Measurements from ENCODE around the gene PBX2.
"Not testable (repeated sequence)": the region's sequence is repeated elsewhere in the genome, so short reads cannot be mapped to it uniquely, and the experiment has no call there.

Gene PBX2

DNA sequence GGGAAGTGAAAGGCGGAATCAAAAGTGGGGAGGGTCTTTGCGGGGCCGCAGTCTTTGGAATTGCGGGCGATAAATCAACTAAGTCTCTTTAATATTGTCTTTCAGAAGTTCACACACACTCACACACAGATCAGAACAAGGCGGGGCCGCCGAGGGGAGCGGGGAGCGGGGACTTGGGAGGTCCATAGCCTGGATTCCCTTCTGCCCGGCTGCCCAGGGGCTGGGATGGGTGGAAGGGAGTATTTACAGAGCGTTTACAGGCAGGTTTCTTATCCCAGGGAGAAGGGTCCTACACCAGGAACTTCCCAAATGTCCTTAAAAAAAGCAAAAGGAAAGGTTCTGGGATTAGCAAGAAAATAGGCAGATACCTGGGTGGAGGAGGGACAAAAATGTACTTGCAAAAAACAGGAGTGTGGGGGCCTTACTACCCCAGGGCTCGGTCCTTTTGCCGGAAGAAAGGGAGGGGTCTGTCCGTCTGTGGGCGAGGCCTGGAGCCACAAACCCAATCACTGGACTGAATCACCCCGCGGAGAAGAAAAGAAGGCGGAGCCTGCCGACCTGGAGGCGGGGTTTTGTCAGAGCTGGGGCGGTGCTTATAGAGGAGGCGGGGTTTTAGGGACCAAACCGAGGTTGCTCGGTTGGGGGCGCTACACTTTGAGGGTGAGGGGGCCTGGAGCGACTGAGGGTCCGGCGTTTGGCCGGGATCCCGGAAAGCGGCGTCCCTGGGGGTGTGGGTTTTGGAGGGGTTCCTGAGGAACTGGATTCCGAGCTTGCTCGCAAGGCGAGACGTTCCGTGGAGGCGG, 41.5 kb downstream of the PBX2 start:
- DNase-seq = peak; percentile 84

DNA sequence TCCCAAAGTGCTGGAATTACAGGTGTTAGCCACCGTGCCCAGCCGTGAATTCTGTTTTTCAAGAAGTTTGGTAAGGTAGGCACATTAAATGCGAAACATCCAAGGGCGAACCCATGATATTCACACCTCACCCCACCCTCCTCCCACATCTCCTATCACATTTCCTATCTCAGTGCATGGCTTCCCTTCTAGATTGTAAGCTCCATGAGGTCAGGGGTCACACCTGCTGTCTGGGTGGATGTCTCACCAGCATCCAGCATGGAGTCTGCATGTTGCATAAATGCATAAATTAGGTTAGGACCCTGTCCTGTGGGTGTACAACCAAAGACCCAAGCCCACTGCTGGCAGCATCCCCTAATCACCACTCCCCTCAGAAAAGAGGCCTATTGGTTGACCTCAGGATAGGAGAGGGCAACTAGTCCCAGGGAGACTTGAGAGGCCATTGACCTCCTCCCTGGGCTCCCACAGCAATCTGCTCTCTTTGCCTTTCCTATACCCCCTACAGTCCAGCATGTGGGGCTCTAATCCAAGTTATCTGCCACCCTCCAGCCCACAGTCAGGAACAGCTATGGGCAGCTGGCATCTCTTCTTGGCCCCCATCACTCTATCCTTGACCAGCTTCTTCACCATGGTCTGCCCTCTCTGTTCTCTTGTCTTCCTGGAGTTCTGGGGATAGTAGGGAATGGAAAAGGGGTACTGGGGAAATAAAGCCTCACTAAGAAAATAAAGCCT, 42.4 kb downstream of the PBX2 start:
- DNase-seq = no peak

DNA sequence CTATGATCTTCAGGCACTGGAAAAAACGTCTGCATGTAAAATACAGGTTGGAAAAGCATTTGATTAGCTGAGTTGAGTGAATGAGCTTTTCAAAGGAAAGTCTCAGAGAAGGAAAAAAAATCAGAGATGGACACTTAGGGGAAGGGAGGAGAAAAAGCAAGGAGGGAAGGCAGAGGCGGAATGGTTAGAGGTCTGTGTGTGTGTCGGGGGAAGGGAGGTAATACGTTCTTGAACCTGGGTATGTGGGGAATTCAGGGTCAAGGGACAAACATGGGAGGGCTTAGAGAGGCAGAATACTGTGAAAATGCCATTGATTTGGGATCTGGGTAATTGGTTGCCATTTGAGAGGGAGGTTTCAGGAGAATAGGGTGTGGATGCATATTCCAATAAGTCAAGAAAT, 43.3 kb downstream of the PBX2 start:
- no peak for DNase-seq

DNA sequence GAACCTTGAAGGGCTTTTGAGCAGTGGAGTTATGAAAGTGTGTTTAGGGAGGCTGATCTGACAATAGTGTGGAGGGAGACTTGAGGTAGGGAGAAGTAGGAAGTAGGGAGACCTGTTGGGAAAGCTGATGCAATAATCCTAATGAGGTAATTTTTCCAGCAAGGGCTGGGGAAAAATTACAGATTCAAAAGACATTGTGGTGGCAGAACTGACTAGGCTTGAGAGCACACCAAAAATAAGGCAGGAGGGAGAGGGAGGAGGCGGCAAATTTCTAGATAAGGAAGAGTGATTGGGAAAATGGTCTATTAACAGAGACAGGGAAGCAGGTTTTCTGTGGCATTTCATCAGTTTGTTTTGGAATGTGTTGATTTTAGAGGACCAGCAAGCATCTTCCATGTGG, 43.7 kb downstream of the PBX2 start:
- no peak for DNase-seq

- not testable (repeated sequence) for DNase-seq
Measured at GRCh38 chr6:32144238-32144637, 45.8 kb downstream of the PBX2 start.

- no peak for DNase-seq
Measured at GRCh38 chr6:32140420-32141046, 49.5 kb downstream of the PBX2 start.

DNA sequence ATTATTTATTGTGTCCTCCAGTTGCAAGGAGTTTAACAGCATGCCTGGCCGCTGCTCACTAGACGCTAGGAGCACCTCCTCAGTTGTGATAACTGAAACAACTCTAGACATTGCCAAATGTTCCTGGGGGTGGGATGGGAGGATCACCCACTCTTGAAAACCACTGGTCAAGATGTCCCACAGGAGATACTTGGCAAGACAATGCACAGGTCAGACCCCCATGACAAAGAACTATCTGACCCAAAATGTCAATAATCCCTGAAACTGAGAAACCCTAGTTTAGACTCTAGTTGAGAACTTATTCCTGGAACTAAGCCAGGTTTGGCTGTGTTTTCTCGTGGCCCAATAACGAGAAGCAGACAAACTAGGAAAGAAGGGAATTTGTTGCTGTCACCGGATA, 50.4 kb downstream of the PBX2 start:
- no peak for DNase-seq

- DNase-seq = no peak
Measured at GRCh38 chr6:32137454-32137853, 52.5 kb downstream of the PBX2 start.

All from stimulated activated CD4-positive, alpha-beta T cell treated with anti-CD3 and anti-CD28 coated beads, Interleukin-1b, Interleukin-23, amount 100 ng/mL, for 48 hours (primary cell).